Mucosa of descending colon (tissue), 3 donors: ENCODE measurements around the gene CXCL1. TPM values are rescaled to one million over a fixed set of nuclear protein-coding genes. Genes with fewer than 3 reads are reported as not detected.
"Not testable (repeated sequence)": the region's sequence is repeated elsewhere in the genome, so short reads cannot be mapped to it uniquely, and the experiment has no call there.

Experiments used
- ATAC-seq: fragments of 200-7000 bp; cut with Tn5 transposase; one replicate; pipeline ENCODE4 v1.9.1; 2020; ENCODE audit warnings: mild to moderate bottlenecking, moderate library complexity
- DNase-seq, 3 donors: peaks; one replicate each; pipeline ENCODE4 v3.0.0-alpha.2; 2020
- H3K36me3 ChIP-seq: fragments of 200-600 bp; one replicate; pipeline ENCODE4 v1.8.0; 2021; ENCODE audit warnings: low read depth, mild to moderate bottlenecking
- H3K4me1 ChIP-seq: fragments of 200-600 bp; one replicate; pipeline ENCODE4 v1.8.0; 2021; ENCODE audit warnings: low read depth, mild to moderate bottlenecking
- H3K4me3 ChIP-seq: fragments of 200-600 bp; one replicate; pipeline ENCODE4 v1.8.0; 2021; ENCODE audit warnings: mild to moderate bottlenecking
- H3K9me3 ChIP-seq: fragments of 200-600 bp; one replicate; pipeline ENCODE4 v1.8.0; 2021; ENCODE audit warnings: mild to moderate bottlenecking
- CTCF ChIP-seq: fragments of 200-600 bp; IDR thresholded peaks from one replicate; pipeline ENCODE4 v1.8.0; 2022; ENCODE audit warnings: antibody characterized with exemption, mild to moderate bottlenecking
- intact Hi-C, 2 donors: fragments of 100-400 bp; cut with DNase I in 1 of 2; cut with micrococcal nuclease in 1 of 2; formaldehyde crosslinking; loops; one replicate each; pipeline versions ENCODE4 v1.11.0 to v1.11.1; 2022; cut with DNase I, micrococcal nuclease
- total RNA-seq, 3 donors: library from RNA; stranded (reverse); fragmentation: NEBNext Ultra II Directional in 2 of 3; extraction: Animal tissue kit (Norgen Biotek cat#: 25700) in 2 of 3; gene quantifications; one replicate each; pipeline versions ENCODE4 v1.2.1 to v1.2.4, GENCODE V29; 2021 to 2023
- donor health status: DM: no; HTN: no; CAD: no; lungs with moderate emphysema.
- donor health status: DM: no; HTN: no; CAD: no.
- donor health status: DM: no; HTN: yes; CAD: no.

CXCL1 gene
- total RNA-seq, 3 donors from 2014 or later: 3.0 to 21.7 (median 3.2) TPM

GRCh38 chr4:73894001-73894400 is 24.8 kb downstream of the CXCL1 start:
- intact Hi-C loops: no loop called here
- Histone ChIP-seq H3K9me3 (no peaks in the 10 kb centered on the region), H3K4me1 (peaks cover 11% of the 10 kb centered on the region), H3K4me3 (no peak overlapping the region), H3K36me3 (no peaks in the 10 kb centered on the region)
- ATAC-seq (no peak), DNase-seq (no peak)
- TF ChIP-seq CTCF: no peak

- Histone ChIP-seq H3K36me3 (no peaks in the 10 kb centered on the region), H3K4me3 (no peak overlapping the region), H3K9me3 (no peaks in the 10 kb centered on the region), H3K4me1 (peaks cover 11% of the 10 kb centered on the region)
- DNase-seq (peak in 2 of 3 donors; percentile 24 to 36), ATAC-seq (peak; percentile 93)
- TF ChIP-seq CTCF: no peak
- intact Hi-C loops: no loop called here
Observed at GRCh38 chr4:73895201-73896175, 26.3 kb downstream of the CXCL1 start.

- H3K4me3 ChIP-seq: no peak overlapping the region
- ATAC-seq (no peak), DNase-seq (no peak)
- H3K36me3 ChIP-seq: no peaks in the 10 kb centered on the region
- H3K4me1 ChIP-seq: peaks cover 11% of the 10 kb centered on the region
- intact Hi-C loops: no loop called here
- TF ChIP-seq CTCF: no peak
- no peaks in the 10 kb centered on the region for H3K9me3 ChIP-seq
Observed at GRCh38 chr4:73896416-73896815, 27.2 kb downstream of the CXCL1 start.

- no peak for TF ChIP-seq CTCF
- Histone ChIP-seq H3K36me3 (no peaks in the 10 kb centered on the region), H3K4me1 (peaks cover 11% of the 10 kb centered on the region), H3K4me3 (no peak overlapping the region), H3K9me3 (no peaks in the 10 kb centered on the region)
- DNase-seq (no peak), ATAC-seq (no peak)
- intact Hi-C loops: no loop called here
Observed at GRCh38 chr4:73897380-73898136, 28.4 kb downstream of the CXCL1 start.

GRCh38 chr4:73899338-73899737 is 30.1 kb downstream of the CXCL1 start:
- intact Hi-C loops, ATAC-seq, DNase-seq: not testable (repeated sequence)

GRCh38 chr4:73901031-73901430 is 31.8 kb downstream of the CXCL1 start:
- no peaks in the 10 kb centered on the region for H3K36me3 ChIP-seq
- no peak for ATAC-seq
- intact Hi-C loops: no loop called here
- no peaks in the 10 kb centered on the region for H3K4me1 ChIP-seq
- H3K9me3 ChIP-seq: no peaks in the 10 kb centered on the region
- H3K4me3 ChIP-seq: no peak overlapping the region
- no peak for DNase-seq
- TF ChIP-seq CTCF: no peak

More at GRCh38 chr4:73899338-73899737, 30.1 kb downstream of the CXCL1 start:
- not testable (repeated sequence) for H3K9me3 ChIP-seq, H3K4me3 ChIP-seq, H3K36me3 ChIP-seq
- H3K4me1 ChIP-seq: peaks cover 11% of the 10 kb centered on the region
